Mesodermal cell (in vitro differentiated cells): ENCODE data around the gene ANKRD33. TPM values are rescaled to one million over a fixed set of nuclear protein-coding genes. Genes with fewer than 3 reads are reported as not detected.
A peak's percentile ranks its signal among the peaks of the same experiment; 100 is the strongest.

Source experiments
- H3K27ac ChIP-seq: 2 replicates; pipeline ENCODE4 v1.7.0; 2013; ENCODE audit warnings: mild to moderate bottlenecking, low read depth, low read length, moderate library complexity; ENCODE audit not compliant: severe bottlenecking
- H3K36me3 ChIP-seq: 2 replicates; pipeline ENCODE4 v1.7.1; 2013; ENCODE audit warnings: mild to moderate bottlenecking, low read length, moderate library complexity; ENCODE audit not compliant: control insufficient read depth, insufficient read depth
- H3K4me1 ChIP-seq: one replicate; pipeline ENCODE4 v1.7.1; 2013; ENCODE audit warnings: mild to moderate bottlenecking, low read length; ENCODE audit not compliant: insufficient read depth, control insufficient read depth, poor library complexity, severe bottlenecking
- H3K4me3 ChIP-seq: 2 replicates; pipeline ENCODE4 v1.7.0; 2013; ENCODE audit warnings: low read length, control low read depth, mild to moderate bottlenecking; ENCODE audit not compliant: insufficient read depth, poor library complexity, severe bottlenecking; ENCODE audit errors: extremely low read depth
- H3K9me3 ChIP-seq: 2 replicates; pipeline ENCODE4 v1.7.1; 2013; ENCODE audit warnings: mild to moderate bottlenecking, low read length, moderate library complexity; ENCODE audit not compliant: control insufficient read depth
- WGBS, 2 experiments: methylation state at CpG; one replicate each; pipeline ENCODE4 v1.1.5; 2013; ENCODE audit warnings: missing lambda C conversion rate in 2 of 2; ENCODE audit not compliant: insufficient coverage in 2 of 2; 5-methylcytosine and 5-hydroxymethylcytosine counted together
- polyA plus RNA-seq, 2 experiments: library from polyadenylated mRNA; stranded (reverse); fragments of 50-300 nt; gene quantifications; one replicate each; pipeline ENCODE4 v1.2.3, GENCODE V29; 2013

The ANKRD33 gene, protein sequence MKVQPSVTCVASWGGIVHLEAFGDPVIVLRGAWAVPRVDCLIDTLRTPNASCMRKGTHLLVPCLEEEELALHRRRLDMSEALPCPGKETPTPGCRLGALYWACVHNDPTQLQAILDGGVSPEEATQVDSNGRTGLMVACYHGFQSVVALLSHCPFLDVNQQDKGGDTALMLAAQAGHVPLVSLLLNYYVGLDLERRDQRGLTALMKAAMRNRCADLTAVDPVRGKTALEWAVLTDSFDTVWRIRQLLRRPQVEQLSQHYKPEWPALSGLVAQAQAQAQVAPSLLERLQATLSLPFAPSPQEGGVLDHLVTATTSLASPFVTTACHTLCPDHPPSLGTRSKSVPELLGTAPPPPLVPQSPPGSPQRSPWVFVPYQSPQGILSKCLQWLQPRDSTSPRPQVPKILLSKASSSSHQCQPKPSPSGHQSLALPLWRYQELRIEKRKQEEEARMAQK
- polyA plus RNA-seq (2013, experiment 1 of 2): 0.33 TPM
- polyA plus RNA-seq (2013, experiment 2 of 2): 0.86 TPM

DNA sequence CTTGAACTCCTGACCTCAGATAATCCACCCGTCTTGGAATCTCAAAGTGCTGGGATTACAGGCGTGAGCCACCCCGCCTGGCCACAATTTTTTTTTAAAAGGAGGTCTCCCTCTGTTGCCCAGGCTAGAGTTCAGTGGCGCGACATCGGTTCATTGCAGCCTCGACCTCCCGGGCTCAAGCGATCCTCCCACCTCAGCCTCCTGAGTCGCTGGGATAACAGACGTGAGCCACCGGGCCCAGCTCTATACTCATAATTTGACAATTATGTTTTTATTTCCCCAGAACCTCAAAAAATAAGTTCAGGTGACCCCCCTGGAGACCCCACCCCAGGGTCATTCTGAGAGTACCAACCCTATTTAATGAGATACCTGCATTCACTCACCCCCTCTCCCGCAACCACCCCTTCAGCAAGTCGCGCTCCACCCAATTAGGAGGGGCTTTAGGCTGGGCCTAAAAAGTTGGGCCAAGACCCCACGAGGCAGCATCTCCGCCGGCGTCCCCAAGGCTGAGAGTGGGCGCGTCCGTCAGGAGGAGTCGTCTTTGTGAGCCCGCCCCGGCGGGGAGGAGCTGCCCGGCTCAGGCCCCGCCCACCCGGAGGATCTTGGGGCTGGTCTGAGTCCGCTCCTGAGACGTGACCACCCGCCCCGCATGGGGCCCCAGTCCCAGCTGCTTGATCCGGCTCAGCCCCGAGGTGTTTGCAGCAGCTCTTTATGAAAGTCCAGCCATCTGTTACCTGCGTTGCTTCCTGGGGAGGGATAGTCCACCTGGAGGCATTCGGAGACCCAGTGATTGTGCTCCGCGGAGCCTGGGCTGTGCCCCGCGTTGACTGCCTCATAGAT is at the start of gene ANKRD33:
Gene ANKRD33, plus strand, starts transcription at position 628 of the 840 bp plus-strand sequence. Its CDS starts 84 bp downstream, at position 712.
- WGBS, 2 experiments: 60 to 61% methylated on average over 40 of the region's 41 CpGs
- Histone ChIP-seq H3K9me3 (peaks cover 9% of the 10 kb centered on the region), H3K27ac (no peak within 1 kb of the TSS), H3K4me3 (no peak within 1 kb of the TSS), H3K4me1 (peaks cover 13% of the 10 kb centered on the region), H3K36me3 (no peaks in the 10 kb centered on the region)

DNA sequence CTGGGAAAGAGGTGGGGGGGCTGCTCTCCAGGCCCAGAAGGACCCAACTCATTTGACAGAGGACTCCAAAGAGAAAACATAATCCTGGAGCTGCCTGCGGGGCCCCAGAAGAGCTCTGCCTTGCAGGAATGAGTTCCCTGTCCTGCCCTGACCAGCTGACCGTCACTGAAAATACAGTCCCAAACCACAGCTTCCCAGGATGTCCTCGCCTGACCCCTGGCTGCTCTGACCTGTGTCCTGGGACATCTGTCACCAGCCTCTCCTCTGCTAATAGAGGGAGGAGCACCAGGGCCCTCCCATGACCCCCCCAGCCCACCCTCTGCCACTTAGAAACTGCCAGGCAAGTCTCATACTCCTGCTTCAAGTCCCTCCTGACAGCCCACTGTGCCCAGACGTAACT is 49.1 kb upstream of the ANKRD33 start:
- Histone ChIP-seq H3K36me3 (peaks cover 27% of the 10 kb centered on the region), H3K4me1 (peaks cover 34% of the 10 kb centered on the region), H3K4me3 (no peak overlapping the region), H3K9me3 (no peaks in the 10 kb centered on the region), H3K27ac (no peak overlapping the region)
- WGBS, 2 experiments: 82 to 89% methylated on average over 2 to 4 of the region's 4 CpGs

DNA sequence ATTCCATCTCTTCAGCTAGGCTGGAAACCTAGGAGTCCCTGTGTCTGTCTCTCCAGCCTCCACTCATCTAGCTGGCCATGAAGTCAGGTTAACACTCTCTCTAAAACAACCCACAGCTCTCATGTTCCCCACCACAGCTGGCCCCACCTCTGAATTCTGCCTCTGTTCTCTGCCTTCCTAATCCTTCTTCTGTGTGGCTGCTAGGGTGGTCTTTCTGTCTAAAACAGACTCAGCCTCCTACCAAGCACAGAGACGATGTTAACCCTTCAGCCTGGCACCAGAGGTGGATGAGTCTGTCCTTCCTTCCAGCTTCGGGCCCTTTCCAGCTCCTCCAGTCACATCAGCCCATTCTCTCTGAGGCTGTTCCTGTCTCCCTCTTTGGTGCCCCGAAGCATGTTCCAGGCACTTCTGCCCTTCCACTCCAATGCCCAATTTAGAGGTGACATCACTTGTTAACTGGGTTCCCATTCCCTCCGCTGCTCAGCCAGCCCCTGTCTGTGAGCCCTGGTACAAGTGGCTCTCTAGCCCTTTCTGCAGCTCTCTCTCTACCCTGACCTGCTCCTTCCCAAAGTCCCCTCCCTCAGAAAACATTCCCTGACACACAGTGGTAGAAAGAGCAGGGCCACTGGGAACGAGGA is 48.5 kb upstream of the ANKRD33 start:
- no peaks in the 10 kb centered on the region for H3K9me3 ChIP-seq
- WGBS, 2 experiments: 92 to 94% methylated on average over 5 of the region's 5 CpGs
- H3K27ac ChIP-seq: no peak overlapping the region
- peaks cover 34% of the 10 kb centered on the region for H3K4me1 ChIP-seq
- peaks cover 28% of the 10 kb centered on the region for H3K36me3 ChIP-seq
- no peak overlapping the region for H3K4me3 ChIP-seq

DNA sequence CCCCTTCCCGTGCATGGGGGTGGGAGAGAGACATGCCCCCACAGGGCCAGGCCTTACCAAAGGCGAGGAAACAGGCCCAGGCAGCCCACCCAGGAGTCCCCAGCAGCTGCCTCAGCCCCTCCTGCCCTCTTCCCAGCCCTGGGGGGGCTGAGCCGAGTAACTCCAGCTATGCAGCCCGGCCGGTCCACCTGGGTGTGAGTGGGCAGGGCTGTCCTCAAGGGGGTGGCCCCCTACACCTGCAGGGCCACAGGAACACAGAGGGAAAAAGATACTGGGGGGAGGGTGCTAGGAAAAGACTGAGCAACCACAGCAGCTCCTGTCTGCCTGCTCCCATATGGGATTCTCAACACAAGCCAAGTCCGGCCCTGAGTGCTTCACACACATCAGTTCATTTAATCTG is 46.9 kb upstream of the ANKRD33 start:
- no peaks in the 10 kb centered on the region for H3K9me3 ChIP-seq
- peaks cover 34% of the 10 kb centered on the region for H3K36me3 ChIP-seq
- no peak overlapping the region for H3K4me3 ChIP-seq
- WGBS, 2 experiments: 100% methylated on average over 2 to 3 of the region's 6 CpGs
- no peak overlapping the region for H3K27ac ChIP-seq
- H3K4me1 ChIP-seq: peaks cover 35% of the 10 kb centered on the region

DNA sequence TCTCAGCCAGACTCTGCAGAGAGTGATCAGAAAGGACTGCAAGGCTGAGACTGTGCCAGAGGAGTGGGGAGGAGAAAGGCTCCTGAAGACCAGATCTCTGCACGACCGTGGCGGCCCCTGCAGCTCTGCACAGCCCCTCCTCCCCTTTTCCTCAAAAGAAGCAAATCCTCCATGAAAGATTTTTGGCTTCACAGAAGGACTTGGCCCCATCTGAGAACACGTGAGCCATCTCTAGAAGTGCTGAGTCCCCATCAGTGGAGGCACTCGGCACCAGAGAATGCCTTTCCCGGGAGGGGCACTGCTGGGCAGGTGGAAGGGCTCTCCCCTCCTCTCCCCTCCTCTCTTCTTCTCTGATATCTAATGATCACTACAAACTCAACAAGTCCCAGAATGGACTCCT is 46.2 kb upstream of the ANKRD33 start:
- no peak overlapping the region for H3K4me3 ChIP-seq
- H3K27ac ChIP-seq: peak overlapping the region; percentile 25
- no peaks in the 10 kb centered on the region for H3K9me3 ChIP-seq
- peaks cover 39% of the 10 kb centered on the region for H3K36me3 ChIP-seq
- H3K4me1 ChIP-seq: peaks cover 35% of the 10 kb centered on the region
- WGBS, 2 experiments: 41 to 61% methylated on average over 3 to 6 of the region's 6 CpGs

DNA sequence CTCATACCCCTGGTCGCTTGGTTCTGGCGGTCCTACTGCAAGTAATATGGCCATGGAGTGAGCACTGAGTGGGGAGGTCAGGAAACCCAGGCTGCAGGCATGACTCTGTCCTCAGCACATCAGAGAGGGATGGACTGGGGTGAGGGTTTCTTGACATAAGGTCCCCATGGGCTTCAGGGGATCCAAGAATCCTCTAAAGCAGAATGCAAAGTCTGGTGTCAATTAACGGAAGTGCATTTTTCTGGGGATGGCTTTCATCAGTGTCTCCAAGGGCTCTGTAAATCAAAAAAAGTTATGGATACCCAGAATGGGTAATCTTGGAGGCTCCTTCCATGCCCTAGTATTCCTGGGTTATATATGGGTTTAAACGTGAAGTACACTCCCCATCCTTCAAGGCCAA is 43.0 kb upstream of the ANKRD33 start:
- H3K4me1 ChIP-seq: peaks cover 11% of the 10 kb centered on the region
- no peak overlapping the region for H3K27ac ChIP-seq
- H3K9me3 ChIP-seq: no peaks in the 10 kb centered on the region
- 93 to 100% methylated on average over 2 to 3 of the region's 4 CpGs for WGBS, 2 experiments
- no peak overlapping the region for H3K4me3 ChIP-seq
- peaks cover 36% of the 10 kb centered on the region for H3K36me3 ChIP-seq

DNA sequence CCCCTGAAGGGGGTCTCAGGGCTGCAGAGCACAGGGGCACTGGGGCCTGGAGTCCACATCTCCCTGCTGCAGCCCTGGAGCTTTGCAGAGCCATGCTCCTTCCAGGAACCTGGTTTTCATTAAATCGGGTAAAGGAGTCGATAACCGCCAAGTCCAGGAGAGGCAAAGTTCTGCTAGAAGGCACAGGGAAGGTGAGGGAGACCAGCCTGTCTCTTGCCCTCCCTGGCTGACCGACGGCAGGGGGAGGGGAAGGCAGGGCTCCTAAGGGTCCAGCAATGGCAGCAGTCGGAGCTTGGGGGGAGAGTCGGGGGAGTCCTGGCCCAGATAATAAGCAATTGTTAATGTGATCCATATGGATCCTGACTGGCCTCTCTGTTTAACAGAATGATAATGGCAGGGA is 42.4 kb upstream of the ANKRD33 start:
- Histone ChIP-seq H3K27ac (no peak overlapping the region), H3K4me1 (peaks cover 11% of the 10 kb centered on the region), H3K36me3 (peaks cover 36% of the 10 kb centered on the region), H3K4me3 (no peak overlapping the region), H3K9me3 (no peaks in the 10 kb centered on the region)
- 81 to 82% methylated on average over 7 of the region's 7 CpGs for whole genome bisulfite sequencing, 2 experiments

DNA sequence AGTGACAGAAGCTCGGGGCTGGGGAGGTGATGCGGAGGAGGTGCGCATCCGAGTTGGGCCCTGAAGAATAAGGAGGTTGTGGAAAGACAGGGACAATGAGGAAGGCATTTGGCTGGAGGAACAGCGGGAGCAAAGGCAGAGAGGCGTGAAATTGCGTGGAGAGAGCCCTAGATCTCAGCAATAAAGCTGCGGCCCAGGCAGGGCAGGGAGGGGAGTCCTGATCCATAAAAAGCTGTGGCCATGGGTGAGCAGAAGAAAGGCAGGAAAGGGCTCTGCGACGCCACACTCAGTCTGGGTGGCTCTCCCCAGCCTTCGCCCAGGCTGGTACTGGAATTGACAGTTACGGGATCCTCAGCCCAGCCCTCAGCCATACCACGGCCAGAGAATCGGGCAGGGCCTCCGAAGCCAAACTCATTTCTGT is 41.6 kb upstream of the ANKRD33 start:
- peak overlapping the region; percentile 85 for H3K4me3 ChIP-seq
- WGBS, 2 experiments: 60 to 68% methylated on average over 11 to 13 of the region's 15 CpGs
- peaks cover 11% of the 10 kb centered on the region for H3K4me1 ChIP-seq
- H3K27ac ChIP-seq: no peak overlapping the region
- H3K9me3 ChIP-seq: no peaks in the 10 kb centered on the region
- H3K36me3 ChIP-seq: peaks cover 31% of the 10 kb centered on the region

DNA sequence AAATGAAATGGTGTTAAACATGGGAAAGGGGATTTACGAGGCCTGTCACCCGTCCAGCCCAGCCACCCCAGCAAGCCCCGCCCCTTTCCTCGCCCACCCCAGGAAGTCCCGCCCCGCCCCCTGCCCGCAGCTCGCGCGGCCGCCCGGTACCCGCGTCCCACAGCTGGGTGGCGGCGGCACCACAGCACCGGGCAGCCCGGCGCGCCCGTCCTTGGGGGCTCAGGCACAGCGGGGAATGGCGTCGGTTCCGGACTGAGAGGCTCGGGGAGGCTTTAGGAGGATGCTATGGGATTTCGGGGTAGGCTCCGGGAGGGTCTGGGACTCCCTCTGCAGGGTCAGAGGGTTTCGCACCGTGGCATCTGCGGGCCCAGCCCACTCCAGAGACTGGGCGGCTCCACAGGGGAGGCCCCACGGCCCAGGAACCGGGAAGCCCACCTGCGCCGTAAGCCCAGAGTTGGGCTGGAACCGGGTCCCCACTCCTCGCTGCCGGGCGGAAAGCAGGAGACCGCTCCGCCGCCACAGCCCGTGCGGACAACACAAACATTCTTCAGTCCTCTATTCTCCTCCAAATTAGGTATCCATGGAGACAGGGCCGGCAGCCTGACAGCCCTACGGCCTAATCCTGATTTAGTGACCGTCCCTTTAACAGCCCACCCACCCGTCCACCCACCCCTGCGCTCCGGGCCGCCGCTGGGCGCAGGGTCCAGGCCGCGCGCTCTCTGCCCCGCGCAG is 40.8 kb upstream of the ANKRD33 start:
- H3K9me3 ChIP-seq: no peaks in the 10 kb centered on the region
- H3K36me3 ChIP-seq: peaks cover 27% of the 10 kb centered on the region
- H3K4me1 ChIP-seq: peaks cover 11% of the 10 kb centered on the region
- peak overlapping the region; percentile 83 for H3K27ac ChIP-seq
- H3K4me3 ChIP-seq: peak overlapping the region; percentile 85
- WGBS, 2 experiments: 0% methylated on average over 32 to 36 of the region's 59 CpGs
